ENCODE measurements around the gene WASHC4. TPM values are rescaled to one million over a fixed set of nuclear protein-coding genes. Genes with fewer than 3 reads are reported as not detected.

The WASHC4 gene
- 44.7 TPM for total RNA-seq (2021; ENCODE audit: unreplicated experiment)
- 16.0 TPM for polyA plus RNA-seq (2012; ENCODE audit: insufficient read length)
- percentile 92 among the genes with signal in this experiment for Bru-seq, nascent RNA
- BruChase-seq, experiment 1, labeled RNA remaining after a 2-hour chase: percentile 93 among the genes with signal in this experiment
- BruChase-seq, experiment 2, labeled RNA remaining after a 6-hour chase: percentile 92 among the genes with signal in this experiment
- long read RNA-seq, full-length matches to known transcripts: 28 of 176 reads
- long read RNA-seq, partial matches to known transcripts: 119 of 176 reads
- long read RNA-seq, other reads (novel, unspliced or antisense): 29 of 176 reads

DNA sequence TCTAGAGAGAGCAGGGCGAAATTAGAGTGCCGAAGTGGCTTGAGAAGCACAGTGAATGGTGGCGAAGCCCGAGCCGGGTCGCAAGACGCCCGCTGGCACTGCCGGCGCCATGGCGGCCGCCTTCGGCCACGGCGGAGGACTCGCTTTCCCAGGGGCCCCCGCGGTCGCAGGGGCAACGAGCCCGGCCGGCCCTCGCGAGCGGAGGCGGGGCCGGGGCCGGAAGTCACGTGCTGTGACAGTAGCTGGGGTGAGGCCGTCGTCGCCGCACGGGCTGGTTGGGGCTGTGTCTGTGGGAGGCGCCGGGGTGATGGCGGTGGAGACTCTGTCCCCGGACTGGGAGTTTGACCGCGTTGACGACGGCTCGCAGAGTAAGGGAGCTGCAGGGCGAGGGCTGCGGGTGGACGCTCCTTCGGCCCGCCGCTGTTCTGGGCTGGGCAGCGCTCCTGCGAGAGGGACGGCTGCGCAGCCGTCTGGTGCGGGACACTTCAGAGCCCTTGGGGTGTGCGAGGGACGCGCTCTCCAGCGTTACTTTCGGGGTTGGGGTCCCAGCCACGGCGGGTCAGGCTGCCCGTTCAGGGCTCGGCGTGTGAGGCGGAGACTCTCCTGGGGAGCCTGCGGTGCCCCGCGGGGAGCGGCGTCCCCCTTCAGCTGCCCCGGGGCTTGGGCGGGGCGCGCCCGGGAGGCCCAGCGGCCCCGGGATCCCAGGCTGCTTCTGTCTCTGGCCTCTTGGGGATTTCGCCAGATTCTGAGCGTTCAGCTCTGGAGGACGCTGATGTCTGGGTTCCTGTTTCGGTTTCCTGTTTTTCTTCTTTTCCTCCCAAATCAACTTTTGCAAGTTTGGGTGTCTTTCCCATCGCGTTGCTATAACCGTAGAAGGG lies at the start of gene WASHC4:
WASHC4 (plus strand) TSS at position 238 of the 878 bp plus-strand sequence; CDS start at position 308, 70 bp downstream.
- ATAC-seq (peak; percentile 98), DNase-seq (ENCODE audit: low read depth, low spot score) (no peak)
- no TSS peak for BruUV-seq (replicated peaks)
- ChIA-PET POLR2A (interaction anchor here (0.7 kb wide), 1 partner anchor 154 kb away, joined by 3 read pairs; no protein-coding TSS in a partner anchor), CTCF (no interaction called here)
- H3K4me1 ChIP-seq (ENCODE audit: control insufficient read depth, insufficient read depth, low read length): peaks cover 6% of the 10 kb centered on the region; the same call in 1 of the 2 replicates
- TF ChIP-seq SIN3A (IDR thresholded peaks at IDR 0.05; ENCODE audit: borderline replicate concordance, insufficient read depth, low read depth, low read length) (peak; percentile 95), POLR2AphosphoS5 (IDR thresholded peaks at IDR 0.05; ENCODE audit: low read depth, low read length) (peak; percentile 86), TCF7L2 (IDR thresholded peaks at IDR 0.05; ENCODE audit: low read depth, low read length) (peak; percentile 68; the same call in 1 of the 2 replicates), CTCF (IDR thresholded peaks at IDR 0.05) (no peak)
- TF ChIP-seq, protein P1, sequence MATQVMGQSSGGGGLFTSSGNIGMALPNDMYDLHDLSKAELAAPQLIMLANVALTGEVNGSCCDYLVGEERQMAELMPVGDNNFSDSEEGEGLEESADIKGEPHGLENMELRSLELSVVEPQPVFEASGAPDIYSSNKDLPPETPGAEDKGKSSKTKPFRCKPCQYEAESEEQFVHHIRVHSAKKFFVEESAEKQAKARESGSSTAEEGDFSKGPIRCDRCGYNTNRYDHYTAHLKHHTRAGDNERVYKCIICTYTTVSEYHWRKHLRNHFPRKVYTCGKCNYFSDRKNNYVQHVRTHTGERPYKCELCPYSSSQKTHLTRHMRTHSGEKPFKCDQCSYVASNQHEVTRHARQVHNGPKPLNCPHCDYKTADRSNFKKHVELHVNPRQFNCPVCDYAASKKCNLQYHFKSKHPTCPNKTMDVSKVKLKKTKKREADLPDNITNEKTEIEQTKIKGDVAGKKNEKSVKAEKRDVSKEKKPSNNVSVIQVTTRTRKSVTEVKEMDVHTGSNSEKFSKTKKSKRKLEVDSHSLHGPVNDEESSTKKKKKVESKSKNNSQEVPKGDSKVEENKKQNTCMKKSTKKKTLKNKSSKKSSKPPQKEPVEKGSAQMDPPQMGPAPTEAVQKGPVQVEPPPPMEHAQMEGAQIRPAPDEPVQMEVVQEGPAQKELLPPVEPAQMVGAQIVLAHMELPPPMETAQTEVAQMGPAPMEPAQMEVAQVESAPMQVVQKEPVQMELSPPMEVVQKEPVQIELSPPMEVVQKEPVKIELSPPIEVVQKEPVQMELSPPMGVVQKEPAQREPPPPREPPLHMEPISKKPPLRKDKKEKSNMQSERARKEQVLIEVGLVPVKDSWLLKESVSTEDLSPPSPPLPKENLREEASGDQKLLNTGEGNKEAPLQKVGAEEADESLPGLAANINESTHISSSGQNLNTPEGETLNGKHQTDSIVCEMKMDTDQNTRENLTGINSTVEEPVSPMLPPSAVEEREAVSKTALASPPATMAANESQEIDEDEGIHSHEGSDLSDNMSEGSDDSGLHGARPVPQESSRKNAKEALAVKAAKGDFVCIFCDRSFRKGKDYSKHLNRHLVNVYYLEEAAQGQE (IDR thresholded peaks at IDR 0.05; ENCODE audit: insufficient read depth in 1 of 2, low read depth in 2 of 2, low read length in 1 of 2): 0 out of 4 replicates have a peak, but pooled peaks of 1 of the 2 experiments have one; percentile 10
- no peaks in the 10 kb centered on the region for H3K27me3 ChIP-seq (ENCODE audit: control insufficient read depth, insufficient read depth, low read length)
- in situ Hi-C loops (cut with HindIII; ENCODE audit: low pct_unique_long_range_greater_than_20kb, low sequenced_read_pairs) (no loop called here), intact Hi-C loops (cut with micrococcal nuclease; ENCODE audit: unreplicated experiment) (no loop called here)
- H3K27ac ChIP-seq (ENCODE audit: low read length): peak within 1 kb of the TSS; percentile 93
- H3K36me3 ChIP-seq (ENCODE audit: control insufficient read depth, insufficient read depth, low read length): peaks cover 13% of the 10 kb centered on the region
- peak within 1 kb of the TSS; percentile 78 to 92 for H3K4me3 ChIP-seq (ENCODE audit: low read depth in 2 of 2, low read length in 2 of 2)
- H3K9me3 ChIP-seq (ENCODE audit: control insufficient read depth, insufficient read depth, low read depth, low read length): no peaks in the 10 kb centered on the region

DNA sequence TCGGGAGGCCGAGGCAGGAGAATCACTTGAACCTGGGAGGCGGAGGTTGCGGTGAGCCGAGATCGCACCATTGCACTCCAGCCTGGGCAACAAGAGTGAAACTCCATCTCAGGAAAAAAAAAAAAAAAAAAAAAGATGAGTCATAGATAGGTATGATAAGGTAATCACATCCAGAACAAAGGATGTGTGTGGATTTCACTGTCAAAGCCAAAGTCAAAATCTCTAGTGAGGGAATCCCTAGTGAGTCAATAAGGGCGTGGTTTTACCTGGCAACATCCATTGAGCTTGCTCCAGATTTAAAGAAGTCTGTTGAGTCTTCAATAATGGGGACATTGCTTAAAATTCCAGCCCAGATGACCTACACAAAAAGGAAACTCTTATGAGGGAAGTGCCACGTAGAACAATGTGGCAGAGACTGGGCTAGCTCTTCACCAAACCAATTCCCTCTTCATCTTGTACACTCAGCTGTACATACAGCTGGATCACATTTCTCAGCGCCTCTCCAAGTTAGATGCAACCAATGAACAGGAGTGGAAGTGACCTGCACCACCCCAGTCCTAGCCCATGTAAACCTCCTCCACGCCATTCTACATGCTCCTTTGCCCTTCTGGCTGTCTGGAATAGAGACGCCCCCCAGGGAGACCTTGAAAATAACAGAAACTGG lies 46.7 kb upstream of the WASHC4 start:
- in situ Hi-C loops (cut with HindIII; ENCODE audit: low pct_unique_long_range_greater_than_20kb, low sequenced_read_pairs): no loop called here
- CTCF ChIA-PET: no interaction called here
- ATAC-seq (no peak), DNase-seq (ENCODE audit: low read depth, low spot score) (no peak)
- Histone ChIP-seq H3K4me1 (ENCODE audit: control insufficient read depth, insufficient read depth, low read length) (peaks cover 7% of the 10 kb centered on the region; the same call in 1 of the 2 replicates), H3K4me3 (ENCODE audit: low read depth in 2 of 2, low read length in 2 of 2) (no peak overlapping the region), H3K27ac (ENCODE audit: low read length) (no peak overlapping the region), H3K9me3 (ENCODE audit: control insufficient read depth, insufficient read depth, low read depth, low read length) (no peaks in the 10 kb centered on the region; the same call in 1 of the 2 replicates), H3K36me3 (ENCODE audit: control insufficient read depth, insufficient read depth, low read length) (no peaks in the 10 kb centered on the region), H3K27me3 (ENCODE audit: control insufficient read depth, insufficient read depth, low read length) (no peaks in the 10 kb centered on the region)
- TF ChIP-seq, protein P1 (IDR thresholded peaks at IDR 0.05; ENCODE audit: insufficient read depth in 1 of 2, low read depth in 2 of 2, low read length in 1 of 2): no peak
- TF ChIP-seq POLR2AphosphoS5 (IDR thresholded peaks at IDR 0.05; ENCODE audit: low read depth, low read length) (no peak), TCF7L2 (IDR thresholded peaks at IDR 0.05; ENCODE audit: low read depth, low read length) (no peak), CTCF (IDR thresholded peaks at IDR 0.05) (no peak), SIN3A (IDR thresholded peaks at IDR 0.05; ENCODE audit: borderline replicate concordance, insufficient read depth, low read depth, low read length) (no peak)
- intact Hi-C loops (cut with micrococcal nuclease; ENCODE audit: unreplicated experiment): no loop called here
- no TSS peak for BruUV-seq (replicated peaks)
- POLR2A ChIA-PET: interaction anchor here (0.6 kb wide), 1 partner anchor 23 kb away, joined by 7 read pairs; no protein-coding TSS in a partner anchor

Measured in Panc1 (cell line).